ENCODE measurements around the gene ZSWIM7.

GRCh38 chr17:15941781-15942180 is 57.7 kb downstream of the ZSWIM7 start:
- TF ChIP-seq CTCF (IDR thresholded peaks at IDR 0.05) (no peak), POLR2A (IDR thresholded peaks at IDR 0.05) (no peak)
